Measurements from ENCODE around the gene RPL18. TPM values are rescaled to one million over a fixed set of nuclear protein-coding genes. Genes with fewer than 3 reads are reported as not detected.

Gene RPL18
- total RNA-seq, 1 donor from 2014 or later = 2,225 TPM

- Histone ChIP-seq H3K4me3 (ENCODE audit: low read length in 3 of 3) (peak overlapping the region; percentile 59 to 78 (median 78)), H3K36me3 (ENCODE audit: control insufficient read depth in 3 of 3, insufficient read depth in 3 of 3, low read length in 3 of 3) (peaks cover 3 to 8% (median 3%) of the 10 kb centered on the region in 3 donors), H3K27me3 (ENCODE audit: control insufficient read depth in 3 of 3, insufficient read depth in 3 of 3, low read length in 3 of 3) (no peaks in the 10 kb centered on the region), H3K4me1 (ENCODE audit: control insufficient read depth in 3 of 3, insufficient read depth in 3 of 3, low read length in 3 of 3) (peaks cover 30 to 33% (median 31%) of the 10 kb centered on the region in 3 donors), H3K27ac (ENCODE audit: low read depth, low read length) (peak overlapping the region; percentile 74), H3K9me3 (ENCODE audit: control insufficient read depth in 3 of 3, low read length in 3 of 3) (no peaks in the 10 kb centered on the region), H3K9ac (ENCODE audit: low read depth in 1 of 3, low read length in 3 of 3) (peak overlapping the region; percentile 33 to 89 (median 81))
Measured at GRCh38 chr19:48624791-48625723, 6.1 kb upstream of the RPL18 start.

DNA sequence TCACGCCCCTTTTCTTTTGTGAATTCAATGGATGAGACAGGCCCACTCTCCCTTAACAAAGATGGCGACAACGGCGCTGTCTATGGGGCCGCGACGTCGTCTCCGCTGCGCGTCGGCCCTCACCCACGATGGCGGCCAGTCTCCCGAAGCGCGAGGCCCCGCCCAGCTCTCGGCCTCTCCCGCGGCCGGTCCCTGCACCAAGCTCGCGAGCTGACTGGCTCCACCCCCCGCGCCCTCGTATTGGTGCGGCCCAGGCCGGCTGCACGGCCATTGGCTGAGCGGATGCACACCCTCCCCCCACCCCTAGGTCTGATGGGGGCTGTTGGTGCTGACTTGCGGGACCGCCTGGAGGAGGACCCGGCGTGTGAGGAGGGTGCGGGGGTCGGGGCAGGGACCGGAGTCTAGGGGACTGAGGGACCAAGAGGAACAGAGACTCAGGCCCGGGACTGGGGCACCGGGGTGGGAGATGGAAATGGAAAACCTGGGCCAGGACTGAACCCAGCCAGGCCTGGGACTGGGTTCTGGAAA is 5.2 kb upstream of the RPL18 start:
- Histone ChIP-seq H3K36me3 (ENCODE audit: control insufficient read depth in 3 of 3, insufficient read depth in 3 of 3, low read length in 3 of 3) (peaks cover 0 to 3% (median 2%) of the 10 kb centered on the region in 3 donors), H3K27me3 (ENCODE audit: control insufficient read depth in 3 of 3, insufficient read depth in 3 of 3, low read length in 3 of 3) (no peaks in the 10 kb centered on the region), H3K4me1 (ENCODE audit: control insufficient read depth in 3 of 3, insufficient read depth in 3 of 3, low read length in 3 of 3) (peaks cover 28 to 34% (median 32%) of the 10 kb centered on the region in 3 donors), H3K9me3 (ENCODE audit: control insufficient read depth in 3 of 3, low read length in 3 of 3) (no peaks in the 10 kb centered on the region), H3K4me3 (ENCODE audit: low read length in 3 of 3) (peak overlapping the region; percentile 72 to 78 (median 78)), H3K9ac (ENCODE audit: low read depth in 1 of 3, low read length in 3 of 3) (peak overlapping the region; percentile 66 to 89 (median 81)), H3K27ac (ENCODE audit: low read depth, low read length) (peak overlapping the region; percentile 74)

DNA sequence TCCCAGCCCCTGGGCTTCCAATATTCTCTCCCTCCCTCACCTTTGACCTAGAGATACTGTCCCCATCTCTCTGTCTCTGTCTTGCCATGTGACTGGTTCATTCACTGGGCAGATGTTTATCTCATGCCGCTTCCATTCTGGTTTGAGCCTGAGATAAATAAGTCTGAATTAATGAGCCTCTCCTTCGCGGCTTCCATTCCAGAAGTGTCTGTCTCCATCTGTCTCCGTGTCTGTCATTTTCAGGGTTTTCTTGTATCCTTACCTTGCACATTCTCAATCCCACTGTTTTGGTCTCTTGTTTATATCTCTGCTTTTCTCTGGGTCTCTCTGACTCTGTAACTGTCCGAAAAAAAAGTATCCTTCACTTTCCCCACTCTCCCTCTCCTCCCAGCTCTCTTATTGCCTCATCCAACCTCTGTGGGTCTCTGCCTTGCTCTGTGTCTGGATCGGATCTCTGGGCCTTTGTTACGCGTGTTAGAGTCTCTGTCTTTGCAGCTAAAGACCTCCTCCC is 4.6 kb upstream of the RPL18 start:
- H3K27ac ChIP-seq (ENCODE audit: low read depth, low read length) = peak overlapping the region; percentile 71
- no peaks in the 10 kb centered on the region for H3K27me3 ChIP-seq (ENCODE audit: control insufficient read depth in 3 of 3, insufficient read depth in 3 of 3, low read length in 3 of 3)
- H3K9ac ChIP-seq (ENCODE audit: low read depth in 1 of 3, low read length in 3 of 3) = peak overlapping the region; percentile 66 to 75 (median 70)
- peaks cover 0 to 3% (median 2%) of the 10 kb centered on the region in 3 donors for H3K36me3 ChIP-seq (ENCODE audit: control insufficient read depth in 3 of 3, insufficient read depth in 3 of 3, low read length in 3 of 3)
- H3K4me3 ChIP-seq (ENCODE audit: low read length in 3 of 3) = peak overlapping the region; percentile 69 to 72 (median 69)
- no peaks in the 10 kb centered on the region for H3K9me3 ChIP-seq (ENCODE audit: control insufficient read depth in 3 of 3, low read length in 3 of 3)
- peaks cover 28 to 35% (median 34%) of the 10 kb centered on the region in 3 donors for H3K4me1 ChIP-seq (ENCODE audit: control insufficient read depth in 3 of 3, insufficient read depth in 3 of 3, low read length in 3 of 3)

- Histone ChIP-seq H3K4me3 (ENCODE audit: low read length in 3 of 3) (peak overlapping the region; percentile 91 to 97 (median 95)), H3K9ac (ENCODE audit: low read depth in 1 of 3, low read length in 3 of 3) (peak overlapping the region; percentile 86 to 94 (median 89)), H3K27ac (ENCODE audit: low read depth, low read length) (peak overlapping the region; percentile 87), H3K9me3 (ENCODE audit: control insufficient read depth in 3 of 3, low read length in 3 of 3) (no peaks in the 10 kb centered on the region), H3K4me1 (ENCODE audit: control insufficient read depth in 3 of 3, insufficient read depth in 3 of 3, low read length in 3 of 3) (peaks cover 44 to 63% (median 49%) of the 10 kb centered on the region in 3 donors), H3K36me3 (ENCODE audit: control insufficient read depth in 3 of 3, insufficient read depth in 3 of 3, low read length in 3 of 3) (peaks cover 24 to 29% (median 28%) of the 10 kb centered on the region in 3 donors), H3K27me3 (ENCODE audit: control insufficient read depth in 3 of 3, insufficient read depth in 3 of 3, low read length in 3 of 3) (no peaks in the 10 kb centered on the region)
Measured at GRCh38 chr19:48619692-48620585, 961 bp upstream of the RPL18 start.

GRCh38 chr19:48618278-48618915 is 581 bp downstream of the RPL18 start:
- no peaks in the 10 kb centered on the region for H3K27me3 ChIP-seq (ENCODE audit: control insufficient read depth in 3 of 3, insufficient read depth in 3 of 3, low read length in 3 of 3)
- peak overlapping the region; percentile 84 to 97 (median 92) for H3K9ac ChIP-seq (ENCODE audit: low read depth in 1 of 3, low read length in 3 of 3)

GRCh38 chr19:48617146-48617937 is 1.6 kb downstream of the RPL18 start:
- peak overlapping the region; percentile 90 to 97 (median 95) for H3K4me3 ChIP-seq (ENCODE audit: low read length in 3 of 3)
- H3K9me3 ChIP-seq (ENCODE audit: control insufficient read depth in 3 of 3, low read length in 3 of 3) = no peaks in the 10 kb centered on the region
- H3K27me3 ChIP-seq (ENCODE audit: control insufficient read depth in 3 of 3, insufficient read depth in 3 of 3, low read length in 3 of 3) = no peaks in the 10 kb centered on the region
- H3K36me3 ChIP-seq (ENCODE audit: control insufficient read depth in 3 of 3, insufficient read depth in 3 of 3, low read length in 3 of 3) = peaks cover 24 to 31% (median 30%) of the 10 kb centered on the region in 3 donors
- H3K27ac ChIP-seq (ENCODE audit: low read depth, low read length) = no peak overlapping the region
- peaks cover 47 to 71% (median 60%) of the 10 kb centered on the region in 3 donors for H3K4me1 ChIP-seq (ENCODE audit: control insufficient read depth in 3 of 3, insufficient read depth in 3 of 3, low read length in 3 of 3)
- H3K9ac ChIP-seq (ENCODE audit: low read depth in 1 of 3, low read length in 3 of 3) = peak overlapping the region; percentile 84 to 97 (median 92)

More at GRCh38 chr19:48618278-48618915, 581 bp downstream of the RPL18 start:
- peak overlapping the region; percentile 90 to 97 (median 95) for H3K4me3 ChIP-seq (ENCODE audit: low read length in 3 of 3)
- H3K36me3 ChIP-seq (ENCODE audit: control insufficient read depth in 3 of 3, insufficient read depth in 3 of 3, low read length in 3 of 3) = peaks cover 24 to 31% (median 30%) of the 10 kb centered on the region in 3 donors
- peak overlapping the region; percentile 80 for H3K27ac ChIP-seq (ENCODE audit: low read depth, low read length)
- no peaks in the 10 kb centered on the region for H3K9me3 ChIP-seq (ENCODE audit: control insufficient read depth in 3 of 3, low read length in 3 of 3)
- H3K4me1 ChIP-seq (ENCODE audit: control insufficient read depth in 3 of 3, insufficient read depth in 3 of 3, low read length in 3 of 3) = peaks cover 43 to 65% (median 53%) of the 10 kb centered on the region in 3 donors

DNA sequence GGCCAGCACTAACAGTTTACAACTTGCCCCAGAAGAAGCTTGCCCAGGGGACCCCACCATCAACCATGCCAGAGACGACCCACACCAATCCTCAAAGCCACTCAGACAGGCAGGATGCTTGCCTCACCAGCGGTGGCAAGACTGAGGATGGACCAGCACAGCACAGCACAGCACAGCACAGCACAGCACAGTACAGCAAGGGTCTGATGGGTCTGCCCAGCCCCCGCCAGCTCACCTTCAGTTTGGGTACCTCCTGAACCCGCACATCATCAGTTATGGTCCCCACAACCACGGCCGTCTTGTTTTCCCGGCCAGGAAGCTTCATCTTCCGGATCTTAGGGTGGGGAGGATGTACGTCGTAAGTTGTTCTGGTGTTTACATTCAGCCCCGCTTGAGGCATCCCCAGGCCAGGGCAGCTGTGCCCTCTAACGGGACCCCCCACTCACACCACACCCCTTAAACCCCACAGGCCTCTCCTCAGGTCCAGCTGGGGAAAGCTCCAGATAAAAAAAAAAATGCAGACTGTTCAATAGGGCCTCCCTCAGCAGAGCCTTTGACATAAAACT is 2.4 kb downstream of the RPL18 start:
- no peak overlapping the region for H3K27ac ChIP-seq (ENCODE audit: low read depth, low read length)
- H3K36me3 ChIP-seq (ENCODE audit: control insufficient read depth in 3 of 3, insufficient read depth in 3 of 3, low read length in 3 of 3) = peaks cover 22 to 31% (median 30%) of the 10 kb centered on the region in 3 donors
- H3K9me3 ChIP-seq (ENCODE audit: control insufficient read depth in 3 of 3, low read length in 3 of 3) = no peaks in the 10 kb centered on the region
- H3K4me3 ChIP-seq (ENCODE audit: low read length in 3 of 3) = no peak overlapping the region
- H3K27me3 ChIP-seq (ENCODE audit: control insufficient read depth in 3 of 3, insufficient read depth in 3 of 3, low read length in 3 of 3) = no peaks in the 10 kb centered on the region
- H3K9ac ChIP-seq (ENCODE audit: low read depth in 1 of 3, low read length in 3 of 3) = peak overlapping the region in 2 of 3 donors; percentile 20 to 40
- H3K4me1 ChIP-seq (ENCODE audit: control insufficient read depth in 3 of 3, insufficient read depth in 3 of 3, low read length in 3 of 3) = peaks cover 47 to 71% (median 60%) of the 10 kb centered on the region in 3 donors

GRCh38 chr19:48616041-48616436 is 2.9 kb downstream of the RPL18 start:
- no peaks in the 10 kb centered on the region for H3K9me3 ChIP-seq (ENCODE audit: control insufficient read depth in 3 of 3, low read length in 3 of 3)
- H3K36me3 ChIP-seq (ENCODE audit: control insufficient read depth in 3 of 3, insufficient read depth in 3 of 3, low read length in 3 of 3) = peaks cover 22 to 30% (median 29%) of the 10 kb centered on the region in 3 donors
- H3K27ac ChIP-seq (ENCODE audit: low read depth, low read length) = no peak overlapping the region
- peaks cover 47 to 71% (median 60%) of the 10 kb centered on the region in 3 donors for H3K4me1 ChIP-seq (ENCODE audit: control insufficient read depth in 3 of 3, insufficient read depth in 3 of 3, low read length in 3 of 3)
- H3K27me3 ChIP-seq (ENCODE audit: control insufficient read depth in 3 of 3, insufficient read depth in 3 of 3, low read length in 3 of 3) = no peaks in the 10 kb centered on the region
- H3K4me3 ChIP-seq (ENCODE audit: low read length in 3 of 3) = no peak overlapping the region
- no peak overlapping the region for H3K9ac ChIP-seq (ENCODE audit: low read depth in 1 of 3, low read length in 3 of 3)

Data from skeletal muscle tissue (tissue), 4 donors.